NK-92 (cell line): ENCODE measurements around the gene TTN.
"Not testable (repeated sequence)": the region's sequence is repeated elsewhere in the genome, so short reads cannot be mapped to it uniquely, and the experiment has no call there.

Experiments used
- DNase-seq: peaks from one replicate; lab custom pipeline; 2025; ENCODE audit not compliant: unreplicated experiment; lab: John Stamatoyannopoulos, UW

TTN gene

GRCh38 chr2:178676046-178676445 lies 131.2 kb downstream of the TTN start:
- DNase-seq = no peak

GRCh38 chr2:178674122-178674521 lies 133.1 kb downstream of the TTN start:
- no peak for DNase-seq

GRCh38 chr2:178666458-178666857 lies 140.8 kb downstream of the TTN start:
- no peak for DNase-seq

GRCh38 chr2:178658480-178658879 lies 148.7 kb downstream of the TTN start:
- not testable (repeated sequence) for DNase-seq

GRCh38 chr2:178650554-178650953 lies 156.7 kb downstream of the TTN start:
- no peak for DNase-seq

GRCh38 chr2:178644919-178645318 lies 162.3 kb downstream of the TTN start:
- no peak for DNase-seq

- DNase-seq = no peak
Measured at GRCh38 chr2:178641498-178641897, 165.7 kb downstream of the TTN start.

GRCh38 chr2:178635897-178636296 lies 171.3 kb downstream of the TTN start:
- DNase-seq = no peak

- no peak for DNase-seq
Measured at GRCh38 chr2:178632729-178633128, 174.5 kb downstream of the TTN start.

GRCh38 chr2:178630581-178630980 lies 176.6 kb downstream of the TTN start:
- DNase-seq = no peak

- no peak for DNase-seq
Measured at GRCh38 chr2:178629463-178629862, 177.8 kb downstream of the TTN start.

GRCh38 chr2:178628605-178629004 lies 178.6 kb downstream of the TTN start:
- DNase-seq = no peak

- no peak for DNase-seq
Measured at GRCh38 chr2:178627401-178627800, 179.8 kb downstream of the TTN start.

- DNase-seq = no peak
Measured at GRCh38 chr2:178615969-178616368, 191.3 kb downstream of the TTN start.

GRCh38 chr2:178602901-178603300 lies 204.3 kb downstream of the TTN start:
- no peak for DNase-seq

- DNase-seq = no peak
Measured at GRCh38 chr2:178592655-178593054, 214.6 kb downstream of the TTN start.

GRCh38 chr2:178589335-178589734 lies 217.9 kb downstream of the TTN start:
- no peak for DNase-seq

GRCh38 chr2:178584666-178585065 lies 222.6 kb downstream of the TTN start:
- DNase-seq = no peak

- DNase-seq = no peak
Measured at GRCh38 chr2:178579006-178579405, 228.2 kb downstream of the TTN start.

- DNase-seq = no peak
Measured at GRCh38 chr2:178574789-178575188, 232.4 kb downstream of the TTN start.

GRCh38 chr2:178568227-178568626 lies 239.0 kb downstream of the TTN start:
- no peak for DNase-seq

GRCh38 chr2:178553047-178553446 lies 254.2 kb downstream of the TTN start:
- DNase-seq = no peak

GRCh38 chr2:178550352-178550751 lies 256.9 kb downstream of the TTN start:
- DNase-seq = no peak

- no peak for DNase-seq
Measured at GRCh38 chr2:178542569-178542968, 264.7 kb downstream of the TTN start.
